Left lung (tissue), 10 donors: ENCODE measurements around the gene FMO4. TPM values are rescaled to one million over a fixed set of nuclear protein-coding genes. Genes with fewer than 3 reads are reported as not detected.
"Not testable (repeated sequence)": the region's sequence is repeated elsewhere in the genome, so short reads cannot be mapped to it uniquely, and the experiment has no call there.

Experiments used
- ATAC-seq: fragments of 200-7000 bp; cut with Tn5 transposase; one replicate; pipeline ENCODE4 v1.9.1; 2020; ENCODE audit warnings: moderate library complexity
- DNase-seq, 4 donors: peaks; one replicate each; pipeline ENCODE4 v3.0.0-alpha.2; 2013 to 2020
- H3K27ac ChIP-seq, 2 donors: fragments of 200-600 bp; sonication (generic) in 1 of 2; one replicate each; pipeline versions ENCODE4 v1.5.0 to v1.8.0; 2020 to 2021
- H3K27me3 ChIP-seq, 2 donors: fragments of 200-600 bp; sonication (generic) in 1 of 2; one replicate each; pipeline versions ENCODE4 v1.5.0 to v1.8.0; 2020 to 2021
- H3K36me3 ChIP-seq, 2 donors: fragments of 200-600 bp; sonication (generic) in 1 of 2; one replicate each; pipeline versions ENCODE4 v1.5.0 to v1.8.0; 2020 to 2021
- H3K4me1 ChIP-seq, 2 donors: fragments of 200-600 bp; one replicate each; pipeline ENCODE4 v1.8.0; 2021
- H3K4me3 ChIP-seq, 2 donors: fragments of 200-600 bp; sonication (generic) in 1 of 2; one replicate each; pipeline versions ENCODE4 v1.5.0 to v1.8.0; 2020 to 2021; ENCODE audit warnings: mild to moderate bottlenecking in 1 of 2
- H3K9me3 ChIP-seq, 2 donors: fragments of 200-600 bp; sonication (generic) in 1 of 2; one replicate each; pipeline versions ENCODE4 v1.5.0 to v1.8.0; 2020 to 2021
- CTCF ChIP-seq, 2 donors: fragments of 200-600 bp; sonication (generic) in 1 of 2; IDR thresholded peaks; one replicate each; pipeline versions ENCODE4 v1.5.0 to v1.8.0; 2021; ENCODE audit warnings: antibody characterized with exemption in 2 of 2
- intact Hi-C, 2 donors: fragments of 100-400 bp; cut with DNase I; formaldehyde crosslinking; loops; one replicate each; pipeline versions ENCODE4 v1.11.2 to v1.14.2; 2022
- polyA plus RNA-seq, 6 donors: library from polyadenylated mRNA; unstranded; fragments of 120-200 nt; gene quantifications; one replicate each; pipeline ENCODE4 v1.2.1, GENCODE V29; 2013; ENCODE audit not compliant: insufficient read length in 6 of 6
- total RNA-seq, 2 donors: library from RNA; stranded (reverse); fragmentation: NEBNext Ultra II Directional; extraction: Animal tissue kit (Norgen Biotek cat#: 25700); gene quantifications; one replicate each; pipeline ENCODE4 v1.2.1, GENCODE V29; 2021
- donor health status: DM: no; HTN: yes; CAD: no.
- donor health status: DM: no; HTN: no; CAD: no.

FMO4 gene
- total and polyA plus RNA-seq, 8 donors: 4.0 to 19.7 (median 16.2) TPM

GRCh38 chr1:171313319-171313834 lies 606 bp upstream of the FMO4 start:
- DNase-seq: no peak
- no peak overlapping the region for H3K4me3 ChIP-seq
- H3K4me1 ChIP-seq: peaks cover 0 to 11% of the 10 kb centered on the region in 2 donors
- intact Hi-C loops: no loop called here
- peak overlapping the region; percentile 57 to 60 for H3K27ac ChIP-seq
- H3K9me3 ChIP-seq: no peaks in the 10 kb centered on the region
- ATAC-seq: no peak
- no peaks in the 10 kb centered on the region for H3K36me3 ChIP-seq
- TF ChIP-seq CTCF (IDR thresholded peaks at IDR 0.05): no peak
- H3K27me3 ChIP-seq: no peaks in the 10 kb centered on the region

- ATAC-seq (no peak), DNase-seq (no peak)
- Histone ChIP-seq H3K36me3 (no peaks in the 10 kb centered on the region), H3K4me3 (no peak overlapping the region), H3K4me1 (no peaks in the 10 kb centered on the region), H3K27me3 (no peaks in the 10 kb centered on the region), H3K9me3 (no peaks in the 10 kb centered on the region), H3K27ac (no peak overlapping the region)
- intact Hi-C loops: no loop called here
- TF ChIP-seq CTCF (IDR thresholded peaks at IDR 0.05): no peak
Observed at GRCh38 chr1:171329251-171329650, 15.3 kb downstream of the FMO4 start.

- no peak for ATAC-seq
- Histone ChIP-seq H3K27ac (no peak overlapping the region), H3K36me3 (no peaks in the 10 kb centered on the region), H3K4me3 (no peak overlapping the region), H3K4me1 (no peaks in the 10 kb centered on the region), H3K9me3 (no peaks in the 10 kb centered on the region), H3K27me3 (no peaks in the 10 kb centered on the region)
- no peak for DNase-seq
- intact Hi-C loops: no loop called here
- no peak for TF ChIP-seq CTCF (IDR thresholded peaks at IDR 0.05)
Observed at GRCh38 chr1:171334024-171334640, 20.1 kb downstream of the FMO4 start.

GRCh38 chr1:171335964-171336363 lies 22.0 kb downstream of the FMO4 start:
- no peaks in the 10 kb centered on the region for H3K36me3 ChIP-seq
- H3K4me1 ChIP-seq: no peaks in the 10 kb centered on the region
- no peaks in the 10 kb centered on the region for H3K9me3 ChIP-seq
- ATAC-seq (no peak), DNase-seq (no peak)
- no peaks in the 10 kb centered on the region for H3K27me3 ChIP-seq
- no peak for TF ChIP-seq CTCF (IDR thresholded peaks at IDR 0.05)
- no peak overlapping the region for H3K4me3 ChIP-seq
- no peak overlapping the region for H3K27ac ChIP-seq
- intact Hi-C loops: no loop called here

GRCh38 chr1:171339345-171339744 lies 25.4 kb downstream of the FMO4 start:
- not testable (repeated sequence) for DNase-seq, H3K4me3 ChIP-seq

More at GRCh38 chr1:171339345-171339744, 25.4 kb downstream of the FMO4 start:
- H3K27me3 ChIP-seq, H3K27ac ChIP-seq, ATAC-seq, H3K36me3 ChIP-seq, H3K9me3 ChIP-seq, intact Hi-C loops, H3K4me1 ChIP-seq: not testable (repeated sequence)
